ENCODE measurements around the gene AWAT1.

DNA sequence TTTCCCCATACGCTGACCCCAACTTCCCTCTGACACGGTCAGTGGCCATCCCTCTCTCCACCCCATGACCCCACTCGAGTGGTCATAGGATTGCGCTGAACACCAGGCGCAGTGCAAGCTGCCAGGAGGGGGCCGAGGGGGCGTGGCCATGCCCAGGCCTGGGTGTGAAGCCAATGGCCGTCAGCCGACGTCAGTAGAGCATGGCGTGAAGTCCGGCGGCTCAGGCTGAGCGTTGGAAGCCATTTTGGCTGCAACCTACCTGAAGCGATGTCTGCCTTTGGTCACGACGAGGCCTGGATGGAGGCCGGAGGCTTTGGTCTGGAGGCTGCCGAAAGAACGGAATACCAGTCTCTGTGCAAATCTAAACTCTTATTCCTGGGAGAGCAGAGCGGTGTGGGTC, 47.5 kb downstream of the AWAT1 start, which contains the start of gene RAB41:
- TF ChIP-seq, protein P1, sequence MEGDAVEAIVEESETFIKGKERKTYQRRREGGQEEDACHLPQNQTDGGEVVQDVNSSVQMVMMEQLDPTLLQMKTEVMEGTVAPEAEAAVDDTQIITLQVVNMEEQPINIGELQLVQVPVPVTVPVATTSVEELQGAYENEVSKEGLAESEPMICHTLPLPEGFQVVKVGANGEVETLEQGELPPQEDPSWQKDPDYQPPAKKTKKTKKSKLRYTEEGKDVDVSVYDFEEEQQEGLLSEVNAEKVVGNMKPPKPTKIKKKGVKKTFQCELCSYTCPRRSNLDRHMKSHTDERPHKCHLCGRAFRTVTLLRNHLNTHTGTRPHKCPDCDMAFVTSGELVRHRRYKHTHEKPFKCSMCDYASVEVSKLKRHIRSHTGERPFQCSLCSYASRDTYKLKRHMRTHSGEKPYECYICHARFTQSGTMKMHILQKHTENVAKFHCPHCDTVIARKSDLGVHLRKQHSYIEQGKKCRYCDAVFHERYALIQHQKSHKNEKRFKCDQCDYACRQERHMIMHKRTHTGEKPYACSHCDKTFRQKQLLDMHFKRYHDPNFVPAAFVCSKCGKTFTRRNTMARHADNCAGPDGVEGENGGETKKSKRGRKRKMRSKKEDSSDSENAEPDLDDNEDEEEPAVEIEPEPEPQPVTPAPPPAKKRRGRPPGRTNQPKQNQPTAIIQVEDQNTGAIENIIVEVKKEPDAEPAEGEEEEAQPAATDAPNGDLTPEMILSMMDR (IDR thresholded peaks at IDR 0.05): no peak
- TF ChIP-seq EP300 (IDR thresholded peaks at IDR 0.05): no peak
- no peak for TF ChIP-seq POLR2AphosphoS5 (IDR thresholded peaks at IDR 0.05)
